Liver (tissue), 3 donors: ENCODE measurements around the gene POLR2C.

Source experiments
- EGR1 ChIP-seq, 2 donors: IDR thresholded peaks; 2 replicates each; pipeline ENCODE4 v1.6.1; 2016 to 2018; ENCODE audit warnings: antibody characterized with exemption in 2 of 2, low read depth in 2 of 2
- REST ChIP-seq: IDR thresholded peaks from 2 replicates; pipeline ENCODE4 v1.6.1; 2016; ENCODE audit warnings: antibody characterized with exemption, mild to moderate bottlenecking
- TF ChIP-seq, protein P1 (sequence below): fragments of 150-350 bp; IDR thresholded peaks from 2 replicates; pipeline ENCODE4 v1.5.1; 2017; ENCODE audit warnings: improper control_type of control experiment, low read depth, low read length; ENCODE audit not compliant: missing input control
- donor health status: healthy.
- donor health status: healthy.

DNA sequence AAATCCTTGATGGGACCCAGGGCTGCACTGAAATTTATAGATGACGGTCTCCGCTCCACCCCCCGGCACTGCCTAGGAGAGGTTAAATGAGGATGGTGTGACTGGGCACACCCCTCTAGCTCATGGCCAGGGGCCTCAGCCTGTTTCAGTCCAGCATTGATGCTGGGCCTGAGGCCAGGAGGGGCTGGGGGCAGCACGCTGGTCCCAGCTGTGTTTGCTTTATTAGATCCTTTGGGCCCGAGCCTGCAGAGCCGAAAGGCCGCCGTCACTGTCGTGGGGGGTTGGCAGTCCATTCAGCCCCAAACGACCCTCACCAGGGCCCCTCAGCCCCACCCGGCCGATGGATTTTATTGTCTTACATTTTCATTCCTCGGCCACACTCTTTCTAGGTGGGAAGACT, 34.6 kb downstream of the POLR2C start:
- TF ChIP-seq REST, result no peak
- TF ChIP-seq, protein P1, sequence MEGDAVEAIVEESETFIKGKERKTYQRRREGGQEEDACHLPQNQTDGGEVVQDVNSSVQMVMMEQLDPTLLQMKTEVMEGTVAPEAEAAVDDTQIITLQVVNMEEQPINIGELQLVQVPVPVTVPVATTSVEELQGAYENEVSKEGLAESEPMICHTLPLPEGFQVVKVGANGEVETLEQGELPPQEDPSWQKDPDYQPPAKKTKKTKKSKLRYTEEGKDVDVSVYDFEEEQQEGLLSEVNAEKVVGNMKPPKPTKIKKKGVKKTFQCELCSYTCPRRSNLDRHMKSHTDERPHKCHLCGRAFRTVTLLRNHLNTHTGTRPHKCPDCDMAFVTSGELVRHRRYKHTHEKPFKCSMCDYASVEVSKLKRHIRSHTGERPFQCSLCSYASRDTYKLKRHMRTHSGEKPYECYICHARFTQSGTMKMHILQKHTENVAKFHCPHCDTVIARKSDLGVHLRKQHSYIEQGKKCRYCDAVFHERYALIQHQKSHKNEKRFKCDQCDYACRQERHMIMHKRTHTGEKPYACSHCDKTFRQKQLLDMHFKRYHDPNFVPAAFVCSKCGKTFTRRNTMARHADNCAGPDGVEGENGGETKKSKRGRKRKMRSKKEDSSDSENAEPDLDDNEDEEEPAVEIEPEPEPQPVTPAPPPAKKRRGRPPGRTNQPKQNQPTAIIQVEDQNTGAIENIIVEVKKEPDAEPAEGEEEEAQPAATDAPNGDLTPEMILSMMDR, result no peak
- TF ChIP-seq EGR1 (IDR thresholded peaks at IDR 0.05; ENCODE audit: low read depth in 2 of 2), result no peak
